22Rv1 (cell line): ENCODE measurements around the gene PRR36.

Experiments
- ZFX ChIP-seq: fragments of 450-650 bp; IDR thresholded peaks from 2 replicates; pipeline ENCODE4 v1.6.1; 2017; ENCODE audit warnings: antibody characterized with exemption, borderline replicate concordance
- TF ChIP-seq, protein P1 (sequence below): fragments of 450-650 bp; IDR thresholded peaks from 2 replicates; pipeline ENCODE4 v1.5.1; 2017; ENCODE audit warnings: mild to moderate bottlenecking

GRCh38 chr19:7914598-7915045, 40.4 kb upstream of the PRR36 start, which contains the start of gene TGFBR3L:
- TF ChIP-seq, protein P1, sequence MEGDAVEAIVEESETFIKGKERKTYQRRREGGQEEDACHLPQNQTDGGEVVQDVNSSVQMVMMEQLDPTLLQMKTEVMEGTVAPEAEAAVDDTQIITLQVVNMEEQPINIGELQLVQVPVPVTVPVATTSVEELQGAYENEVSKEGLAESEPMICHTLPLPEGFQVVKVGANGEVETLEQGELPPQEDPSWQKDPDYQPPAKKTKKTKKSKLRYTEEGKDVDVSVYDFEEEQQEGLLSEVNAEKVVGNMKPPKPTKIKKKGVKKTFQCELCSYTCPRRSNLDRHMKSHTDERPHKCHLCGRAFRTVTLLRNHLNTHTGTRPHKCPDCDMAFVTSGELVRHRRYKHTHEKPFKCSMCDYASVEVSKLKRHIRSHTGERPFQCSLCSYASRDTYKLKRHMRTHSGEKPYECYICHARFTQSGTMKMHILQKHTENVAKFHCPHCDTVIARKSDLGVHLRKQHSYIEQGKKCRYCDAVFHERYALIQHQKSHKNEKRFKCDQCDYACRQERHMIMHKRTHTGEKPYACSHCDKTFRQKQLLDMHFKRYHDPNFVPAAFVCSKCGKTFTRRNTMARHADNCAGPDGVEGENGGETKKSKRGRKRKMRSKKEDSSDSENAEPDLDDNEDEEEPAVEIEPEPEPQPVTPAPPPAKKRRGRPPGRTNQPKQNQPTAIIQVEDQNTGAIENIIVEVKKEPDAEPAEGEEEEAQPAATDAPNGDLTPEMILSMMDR, result no peak
- no peak for TF ChIP-seq ZFX
